IPS-11a (cell line): ENCODE measurements around the gene PFDN6.
"Not testable (repeated sequence)": the region's sequence is repeated elsewhere in the genome, so short reads cannot be mapped to it uniquely, and the experiment has no call there.

ENCODE experiments used
- H3K4me3 ChIP-seq: one replicate; pipeline ENCODE4 v1.5.1; 2013; ENCODE audit warnings: low read depth, low read length, control low read depth

PFDN6 gene

DNA sequence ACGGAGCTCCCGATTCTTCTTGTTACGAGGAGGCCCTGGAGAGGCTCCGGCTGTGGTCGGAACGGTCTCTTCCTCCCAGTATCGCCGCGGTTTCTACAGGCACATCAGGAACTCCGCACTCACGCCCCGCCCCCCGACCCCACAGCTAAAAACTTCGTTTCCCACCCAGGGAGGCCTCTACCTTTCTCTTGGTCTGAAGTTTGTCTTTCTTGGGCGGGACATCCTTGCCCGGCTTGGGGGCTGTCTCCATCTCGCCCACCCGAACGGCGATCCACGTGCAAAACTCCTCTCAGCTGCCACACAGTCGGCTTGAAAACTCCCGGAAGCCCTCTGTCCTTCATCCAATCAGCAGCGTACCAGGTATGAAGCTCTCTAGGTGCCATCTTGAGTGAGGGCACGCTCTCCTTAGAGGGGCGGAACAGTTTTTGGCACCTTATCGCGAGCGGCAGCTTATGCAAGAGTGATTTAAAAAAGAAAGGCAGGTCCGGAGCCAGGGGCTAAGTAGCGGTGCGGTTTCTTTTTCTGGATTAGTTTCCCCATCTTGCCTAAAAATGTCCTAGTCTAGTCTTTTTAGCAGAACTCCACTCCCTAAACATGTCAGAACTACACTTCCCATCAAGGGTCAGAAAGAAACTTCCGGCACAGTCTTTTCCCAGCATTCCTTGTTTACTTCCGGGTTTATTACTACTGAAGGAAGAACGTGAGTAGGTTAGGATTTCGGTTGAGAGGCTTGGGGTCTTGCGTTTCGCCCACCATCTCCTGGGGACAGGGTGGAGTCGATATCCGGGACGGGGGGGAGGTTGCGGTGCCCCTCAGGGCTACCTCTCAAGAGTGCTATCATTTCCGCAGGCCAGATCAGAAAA, at the start of gene PFDN6, which contains the start of gene WDR46:
TSS of gene PFDN6 (plus strand) at position 681 of the 863 bp plus-strand sequence. CDS start 256 bp downstream, outside the sequence.
TSS of gene WDR46 (minus strand) at position 319 of the 863 bp plus-strand sequence. CDS start at position 250, 69 bp downstream.
- peak within 1 kb of the TSS; percentile 96 for H3K4me3 ChIP-seq

DNA sequence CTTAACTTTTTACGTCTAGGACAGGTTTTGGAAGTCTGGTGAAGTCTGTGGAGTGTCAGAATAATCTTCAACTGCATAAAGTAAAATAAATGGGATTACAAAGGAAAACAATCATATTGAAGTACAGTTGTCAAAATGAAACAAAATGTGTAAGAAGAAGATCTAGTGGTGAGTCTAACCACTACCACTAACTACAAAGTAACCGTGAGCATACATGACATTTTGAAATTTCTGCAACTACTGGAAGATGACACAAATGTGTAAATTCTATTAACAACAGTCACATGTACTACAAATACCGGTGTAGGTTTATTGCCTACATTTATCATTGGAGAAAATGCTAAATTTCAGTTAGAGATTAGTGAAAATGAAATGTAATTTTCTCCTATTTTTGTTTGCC, 47.4 kb upstream of the PFDN6 start:
- no peak overlapping the region for H3K4me3 ChIP-seq

DNA sequence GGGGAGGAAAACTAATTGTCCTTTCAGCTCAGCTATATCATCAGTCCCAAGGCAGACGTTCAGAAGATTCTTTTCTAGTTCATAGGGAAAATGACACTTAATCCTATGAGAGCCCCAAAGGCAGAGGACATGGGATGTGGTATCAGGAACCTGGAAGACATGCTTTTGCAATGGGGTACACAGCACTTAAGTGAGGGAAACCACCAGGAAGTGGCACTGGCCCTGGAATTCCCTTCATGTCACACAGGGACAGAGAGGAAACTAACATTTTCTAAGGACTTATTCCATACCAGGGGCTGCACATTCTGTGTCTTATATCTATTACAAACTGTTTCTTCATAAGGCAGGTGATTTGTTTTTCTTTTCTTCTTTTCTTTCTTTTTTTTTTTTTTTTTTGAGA, 45.9 kb upstream of the PFDN6 start:
- H3K4me3 ChIP-seq, result no peak overlapping the region

DNA sequence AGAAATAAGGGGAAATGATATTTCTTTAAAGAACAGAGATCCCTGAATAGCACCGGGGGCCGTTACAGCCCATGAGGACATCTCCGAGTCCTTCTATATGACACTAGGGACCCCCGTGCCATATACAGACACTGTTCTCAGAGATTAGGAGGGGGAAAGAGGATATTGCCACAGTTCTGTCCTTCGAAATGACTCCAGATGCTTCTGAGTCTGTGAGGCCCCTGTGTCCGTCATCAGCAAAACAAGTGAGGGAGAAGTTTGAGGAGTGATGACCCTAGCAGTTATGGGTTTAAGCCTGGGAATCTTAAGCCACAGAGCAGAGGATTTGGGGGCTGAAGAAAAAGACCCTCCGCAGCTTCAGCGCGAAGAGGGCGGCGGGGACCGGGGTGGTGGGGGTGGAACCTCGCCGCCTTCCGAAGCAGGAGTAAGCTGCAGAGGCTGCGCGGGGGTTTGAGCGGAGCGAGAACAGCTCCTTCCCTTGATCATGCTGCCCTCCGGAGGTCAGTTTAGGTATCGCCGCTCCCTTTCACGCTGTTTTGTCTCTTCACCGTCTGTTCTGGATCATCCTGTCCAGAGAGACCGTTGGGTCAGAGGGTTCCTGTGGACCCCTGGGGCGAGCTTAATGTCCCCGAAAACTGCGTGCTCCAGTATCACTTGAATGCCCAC, 41.3 kb upstream of the PFDN6 start:
- H3K4me3 ChIP-seq, result no peak overlapping the region

DNA sequence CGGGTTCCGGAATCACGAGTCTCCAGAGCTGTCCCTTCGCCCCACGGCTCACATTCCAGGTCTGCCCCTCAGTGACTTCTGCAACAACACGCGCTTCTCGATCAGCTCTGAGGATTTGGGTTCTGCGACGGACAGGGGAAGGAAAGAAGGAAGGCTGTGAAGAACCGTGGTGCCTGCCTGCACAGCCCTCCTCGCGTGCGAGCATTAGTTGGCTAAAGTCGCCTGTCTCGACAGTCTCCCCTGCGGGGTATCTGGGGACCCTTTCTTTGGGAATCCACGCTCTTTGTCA, 40.8 kb upstream of the PFDN6 start:
- H3K4me3 ChIP-seq, result peak overlapping the region; percentile 24

DNA sequence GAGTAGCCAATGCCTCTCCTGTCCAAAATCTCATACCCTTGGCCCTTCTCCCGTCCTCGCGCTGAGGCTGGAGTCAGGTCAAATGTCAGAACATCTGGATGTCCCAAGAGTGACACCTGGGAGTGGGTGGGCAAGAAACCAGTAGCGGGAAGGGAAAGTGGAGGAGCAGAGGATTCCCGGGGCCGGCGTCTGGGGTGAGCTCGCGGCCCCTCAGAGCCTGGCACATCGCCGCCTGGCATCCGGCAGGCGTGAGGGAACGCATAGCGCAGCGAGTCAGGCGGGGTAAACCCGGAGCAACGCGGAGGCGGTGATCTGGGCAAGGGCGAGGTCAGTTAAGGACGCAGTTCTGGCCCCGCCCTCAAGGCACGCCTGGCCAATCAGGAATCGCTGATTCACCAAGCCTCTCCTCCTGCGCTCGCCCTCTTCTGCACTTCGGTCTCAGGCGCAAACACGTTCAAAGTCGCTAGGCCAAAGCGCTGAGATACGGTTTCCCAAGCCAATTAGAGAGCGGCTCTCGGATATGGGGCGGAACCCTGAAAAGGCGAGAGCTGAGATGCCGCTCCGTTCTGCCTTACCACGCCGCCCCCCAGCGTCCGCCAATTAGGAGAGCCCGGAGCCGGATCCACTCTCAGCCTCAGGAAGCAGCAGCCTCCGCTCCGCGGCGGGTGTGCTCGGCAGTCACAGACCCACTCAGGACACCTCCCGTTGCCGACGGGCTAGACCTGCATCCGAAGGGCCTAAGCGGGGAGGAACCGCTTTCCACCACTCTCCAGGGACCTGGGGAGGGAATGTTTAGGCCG, 40.3 kb upstream of the PFDN6 start:
- H3K4me3 ChIP-seq, result peak overlapping the region; percentile 67

DNA sequence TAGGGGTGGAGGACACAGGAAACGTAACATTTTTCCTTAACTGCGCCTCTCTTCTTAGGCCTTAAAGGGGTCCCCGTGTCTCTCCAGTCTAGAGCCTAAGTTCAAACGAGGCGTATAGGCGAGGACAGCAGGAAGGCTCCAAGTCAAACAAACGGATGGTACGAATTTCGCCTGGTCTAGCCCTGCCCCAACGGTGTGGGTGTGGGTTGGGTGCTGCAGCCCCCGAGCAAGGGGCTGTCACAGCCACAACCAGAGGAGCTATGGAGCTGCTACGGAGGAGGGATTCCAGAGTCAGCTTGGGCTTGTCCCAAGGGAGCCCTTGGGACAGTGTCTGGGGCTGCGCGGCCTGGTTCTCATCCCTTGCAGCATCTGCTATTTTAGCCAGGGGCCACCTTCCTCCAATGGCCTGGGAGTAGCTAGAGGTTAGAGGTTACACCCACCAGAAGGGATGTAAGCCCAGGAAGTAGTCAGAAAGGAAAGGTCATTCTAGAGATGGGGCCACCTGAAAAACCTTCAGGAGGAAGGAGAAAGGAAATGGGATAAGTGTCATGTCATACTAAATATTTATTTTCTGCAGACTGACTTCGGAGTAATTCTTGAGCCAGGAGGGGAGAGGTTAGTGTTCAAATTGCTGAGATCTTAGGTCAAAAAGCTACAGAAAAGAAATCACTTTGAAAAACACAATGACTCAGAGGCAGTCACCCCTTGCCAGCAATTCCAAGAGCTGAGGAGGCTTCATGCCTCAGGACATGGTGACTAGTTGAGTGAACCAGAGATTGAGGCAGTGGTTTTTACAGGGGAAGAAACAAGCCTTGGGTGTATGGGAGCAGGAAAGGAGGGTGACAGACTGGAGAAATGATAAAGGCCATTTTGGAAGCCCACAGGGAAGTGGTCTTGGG, 39.4 kb upstream of the PFDN6 start:
- H3K4me3 ChIP-seq, result peak overlapping the region; percentile 67

DNA sequence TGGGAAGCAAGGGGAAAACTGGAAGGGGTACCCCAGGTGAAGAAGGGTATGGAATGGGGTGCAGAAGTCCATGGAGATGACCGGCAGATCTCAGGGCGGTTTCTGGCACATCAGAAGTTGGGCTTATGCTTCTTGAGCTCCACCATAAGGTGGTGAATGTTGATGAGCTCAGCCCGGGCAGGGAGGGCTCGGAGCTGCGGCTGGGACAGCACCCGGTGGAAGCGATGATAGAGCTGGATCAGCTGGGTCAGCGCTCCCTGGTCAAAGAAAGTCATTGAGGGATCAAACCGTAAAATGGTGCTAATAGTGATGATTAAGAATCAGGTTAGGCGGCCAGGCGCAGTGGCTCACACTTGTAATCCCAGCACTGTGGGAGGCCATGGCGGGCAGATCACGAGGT, 38.7 kb upstream of the PFDN6 start:
- no peak overlapping the region for H3K4me3 ChIP-seq

DNA sequence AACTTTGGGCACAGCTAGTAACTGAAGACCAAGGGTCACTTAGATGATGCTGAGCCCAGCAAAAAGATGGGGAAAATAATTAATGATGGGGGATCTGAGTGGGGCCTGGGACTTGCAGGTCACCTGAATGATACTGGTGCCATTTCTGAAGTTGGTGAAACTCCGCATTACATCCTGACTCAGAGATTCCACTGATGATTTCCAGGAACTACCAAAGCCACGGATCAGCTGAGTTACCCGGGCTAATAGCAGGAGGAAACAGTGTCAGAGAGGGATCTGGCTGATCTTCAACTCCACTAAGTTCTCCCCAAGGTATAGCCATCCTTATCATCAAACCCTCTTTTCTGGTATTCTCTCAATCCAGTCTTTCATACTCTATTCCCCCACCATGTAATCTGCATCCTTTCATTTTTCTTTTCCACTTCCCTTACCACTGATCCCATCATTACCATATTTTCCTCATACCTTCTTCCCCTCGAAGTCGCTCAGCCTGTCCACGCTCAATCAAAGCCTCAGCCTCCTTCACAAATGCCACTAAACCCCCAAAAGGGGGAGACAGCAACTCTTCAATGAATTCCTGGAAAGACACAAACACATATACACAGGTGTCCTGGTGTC, 37.9 kb upstream of the PFDN6 start:
- H3K4me3 ChIP-seq, result no peak overlapping the region

DNA sequence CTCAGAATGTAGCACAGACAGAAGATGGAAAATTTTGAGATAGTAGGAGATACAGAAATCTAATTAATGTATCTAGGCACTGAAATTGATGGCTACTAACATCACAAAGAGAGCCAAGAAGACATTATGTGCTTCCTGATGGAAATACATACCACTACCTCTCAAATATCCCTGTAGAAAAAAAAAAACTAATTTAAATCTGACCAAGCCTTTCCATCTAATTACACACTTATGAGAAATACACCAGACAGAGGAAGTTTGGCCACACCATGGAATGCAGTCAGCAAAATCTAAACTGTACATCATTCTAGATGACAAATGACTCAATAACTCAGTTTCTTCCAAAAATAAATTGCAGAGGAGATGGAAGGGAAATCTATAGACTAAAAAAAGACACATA, 36.6 kb upstream of the PFDN6 start:
- H3K4me3 ChIP-seq, result no peak overlapping the region

DNA sequence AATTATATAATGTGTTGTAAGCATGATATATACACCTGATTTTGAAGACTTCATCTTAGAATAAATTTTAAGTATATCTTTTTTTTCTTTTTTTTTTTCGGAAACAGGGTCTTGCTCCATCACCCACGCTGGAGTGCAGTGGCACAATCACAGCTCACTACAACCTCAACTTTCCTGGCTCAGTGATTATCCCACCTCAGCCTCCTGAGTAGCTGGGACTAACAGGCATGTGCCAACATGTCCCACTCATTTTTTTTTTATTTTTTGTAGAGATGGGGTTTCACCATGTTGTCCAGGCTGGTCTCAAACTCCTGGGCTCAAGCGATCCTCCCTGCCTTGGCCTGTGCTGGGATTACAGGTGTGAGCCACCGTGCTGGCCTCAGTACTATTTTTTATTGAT, 34.8 kb upstream of the PFDN6 start:
- H3K4me3 ChIP-seq, result no peak overlapping the region

DNA sequence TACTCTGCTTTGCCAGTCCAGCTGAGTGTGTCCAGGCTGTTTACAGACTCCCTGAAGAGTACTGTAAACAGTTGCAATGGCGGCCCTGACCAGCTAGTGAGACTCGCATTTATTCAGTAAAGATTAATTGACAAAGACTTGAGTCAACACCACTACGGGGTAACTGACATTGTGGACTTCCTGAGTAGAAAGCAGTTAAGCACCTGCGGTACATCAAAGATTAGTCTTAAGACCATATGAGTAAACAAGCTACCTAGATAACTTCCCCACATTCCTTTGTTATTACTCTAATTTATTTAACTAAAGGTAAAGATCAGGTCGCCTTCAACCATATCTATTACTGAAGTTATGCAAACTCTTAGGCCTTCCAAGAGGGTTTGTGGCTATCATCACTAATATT, 30.4 kb upstream of the PFDN6 start:
- no peak overlapping the region for H3K4me3 ChIP-seq

DNA sequence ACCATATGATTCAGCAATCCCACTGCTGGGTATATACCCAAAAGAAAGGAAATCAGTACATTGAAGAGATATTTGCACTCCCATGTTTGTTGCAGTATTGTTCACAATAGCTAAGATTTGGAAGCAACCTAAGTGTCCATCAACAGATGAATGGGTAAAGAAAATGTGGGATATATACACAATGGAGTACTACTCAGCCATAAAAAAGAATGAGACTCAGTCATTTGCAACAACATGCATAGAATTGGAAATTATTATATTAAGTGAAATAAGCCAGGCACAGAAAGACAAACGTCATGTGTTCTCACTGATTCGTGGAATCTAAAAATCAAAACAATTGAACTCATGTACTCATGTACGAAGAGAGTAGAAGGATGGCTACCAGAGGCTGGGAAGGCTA, 26.9 kb upstream of the PFDN6 start:
- not testable (repeated sequence) for H3K4me3 ChIP-seq

DNA sequence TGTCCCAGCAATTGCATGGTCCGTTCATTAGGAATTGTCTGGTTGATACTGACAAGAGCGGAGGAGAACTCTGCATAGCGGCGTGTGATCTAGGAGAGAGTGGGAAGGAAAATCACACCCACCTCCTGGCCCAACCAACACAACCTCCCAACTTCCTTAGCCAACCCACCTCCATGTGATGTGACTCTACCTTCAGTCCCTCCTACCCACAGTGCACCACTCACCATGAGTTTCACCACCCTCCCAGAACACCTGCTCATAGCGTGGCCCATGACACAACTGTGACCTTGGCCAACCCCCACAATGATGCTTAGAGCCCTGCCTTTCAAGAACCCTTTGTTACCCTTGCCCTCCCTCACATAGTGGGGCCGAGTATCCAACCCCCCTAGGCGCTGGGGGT, 25.4 kb upstream of the PFDN6 start:
- no peak overlapping the region for H3K4me3 ChIP-seq

DNA sequence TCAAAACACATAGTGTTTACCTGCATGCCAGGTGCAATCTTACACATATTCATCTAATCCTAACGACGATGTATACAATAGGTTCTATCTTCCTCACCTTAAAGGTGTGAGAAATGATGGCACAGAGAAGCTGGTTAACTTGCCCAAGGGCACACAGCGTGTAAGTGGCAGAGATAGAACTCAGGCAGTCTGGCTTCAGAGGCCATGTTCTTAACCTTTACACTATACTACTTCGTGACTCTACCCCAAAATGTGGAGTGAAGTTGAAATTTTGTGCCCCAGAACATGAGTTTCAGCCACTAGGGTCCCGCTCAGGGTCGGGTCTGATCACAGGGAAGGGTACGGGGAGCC, 18.3 kb upstream of the PFDN6 start:
- H3K4me3 ChIP-seq, result peak overlapping the region; percentile 86

DNA sequence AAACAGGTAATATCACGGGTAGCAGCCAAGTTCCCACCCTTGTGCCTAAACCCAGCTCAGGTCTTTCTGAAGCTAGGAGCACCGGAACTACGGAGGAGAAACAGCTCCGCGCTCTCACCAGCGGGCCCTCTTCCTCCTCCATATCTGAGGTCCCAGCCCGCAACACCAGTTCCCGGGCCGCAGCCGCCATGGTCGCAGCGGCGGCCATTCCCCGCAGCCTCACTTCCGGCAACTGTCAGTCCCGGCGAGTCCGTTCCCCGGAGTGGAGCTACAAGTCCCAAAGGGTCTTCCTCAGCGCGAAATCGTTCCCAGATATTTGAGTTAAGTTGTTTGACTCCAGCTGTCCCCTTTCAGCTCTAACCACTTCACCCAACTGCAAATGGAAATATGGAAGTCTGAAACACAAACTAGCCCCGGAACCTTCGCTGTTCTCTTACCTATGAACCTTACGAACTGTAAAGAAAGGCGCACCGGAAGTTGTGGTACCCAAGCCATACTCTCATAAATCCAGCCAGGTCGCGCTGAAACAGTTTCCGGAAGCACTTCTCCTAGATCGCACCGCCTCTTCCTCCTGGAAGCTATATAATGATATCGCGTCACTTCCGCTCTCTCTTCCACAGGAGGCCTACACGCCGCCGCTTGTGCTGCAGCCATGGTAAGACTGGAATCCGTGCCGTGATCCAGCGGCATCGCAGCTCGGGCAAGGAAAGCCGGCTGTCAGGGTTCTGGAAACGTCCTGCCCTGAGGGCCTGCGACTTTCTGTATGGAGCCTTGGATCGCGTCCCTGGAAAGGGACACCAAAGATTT, 17.7 kb upstream of the PFDN6 start, which contains the start of the genes RPS18 and VPS52:
TSS of gene RPS18 (plus strand) at position 608 of the 807 bp plus-strand sequence. CDS start at position 653, 45 bp downstream.
TSS of gene VPS52 (minus strand) at position 409 of the 807 bp plus-strand sequence. CDS start at position 208, 201 bp downstream.
- peak within 1 kb of the TSS; percentile 86 for H3K4me3 ChIP-seq

DNA sequence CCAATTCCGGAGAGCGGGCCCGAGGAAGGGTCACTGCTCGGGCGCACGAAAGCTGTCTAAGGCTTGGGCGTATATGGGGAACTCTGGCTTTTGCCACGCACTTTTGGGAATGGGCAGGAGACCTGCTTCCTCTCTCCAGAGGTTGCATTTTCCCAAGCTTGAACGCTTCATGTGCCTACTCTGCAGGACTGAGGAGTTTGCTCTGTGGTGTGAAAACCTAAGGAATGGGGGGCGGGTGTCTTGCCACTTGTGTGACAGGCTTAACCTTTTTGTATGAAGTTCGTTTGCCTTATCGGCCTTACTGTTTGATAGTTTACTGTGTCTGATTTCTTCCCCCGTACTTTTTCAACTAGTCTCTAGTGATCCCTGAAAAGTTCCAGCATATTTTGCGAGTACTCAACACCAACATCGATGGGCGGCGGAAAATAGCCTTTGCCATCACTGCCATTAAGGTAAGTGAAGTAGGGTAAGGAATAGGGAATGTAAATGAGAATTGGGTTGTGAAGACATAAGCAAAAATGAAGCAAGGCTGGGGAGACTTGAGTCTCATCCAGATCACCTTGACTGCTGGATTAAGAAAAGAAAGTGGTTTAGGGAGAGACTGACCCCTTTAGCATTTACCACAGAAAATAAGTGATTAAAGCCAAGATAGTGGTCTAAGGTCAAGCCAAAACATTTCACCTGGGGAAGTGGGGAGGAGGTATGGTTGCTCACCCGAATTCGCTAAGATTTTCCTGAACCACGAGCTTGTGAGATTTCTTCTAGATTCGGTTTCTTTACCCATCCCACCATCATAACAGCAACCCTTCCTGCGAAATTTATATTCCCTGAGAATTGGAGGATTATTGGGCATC, 16.9 kb upstream of the PFDN6 start:
- peak overlapping the region; percentile 86 for H3K4me3 ChIP-seq
